GM18909 (cell line): Measurements from ENCODE around the gene PPP6R2.

Experiments used
- ATAC-seq: cut with Tn5 transposase; IDR thresholded peaks from one replicate; pipeline ENCODE4 v1.9.1; 2021; ENCODE audit warnings: mild to moderate bottlenecking; ENCODE audit not compliant: unreplicated experiment, poor library complexity

Gene PPP6R2, protein sequence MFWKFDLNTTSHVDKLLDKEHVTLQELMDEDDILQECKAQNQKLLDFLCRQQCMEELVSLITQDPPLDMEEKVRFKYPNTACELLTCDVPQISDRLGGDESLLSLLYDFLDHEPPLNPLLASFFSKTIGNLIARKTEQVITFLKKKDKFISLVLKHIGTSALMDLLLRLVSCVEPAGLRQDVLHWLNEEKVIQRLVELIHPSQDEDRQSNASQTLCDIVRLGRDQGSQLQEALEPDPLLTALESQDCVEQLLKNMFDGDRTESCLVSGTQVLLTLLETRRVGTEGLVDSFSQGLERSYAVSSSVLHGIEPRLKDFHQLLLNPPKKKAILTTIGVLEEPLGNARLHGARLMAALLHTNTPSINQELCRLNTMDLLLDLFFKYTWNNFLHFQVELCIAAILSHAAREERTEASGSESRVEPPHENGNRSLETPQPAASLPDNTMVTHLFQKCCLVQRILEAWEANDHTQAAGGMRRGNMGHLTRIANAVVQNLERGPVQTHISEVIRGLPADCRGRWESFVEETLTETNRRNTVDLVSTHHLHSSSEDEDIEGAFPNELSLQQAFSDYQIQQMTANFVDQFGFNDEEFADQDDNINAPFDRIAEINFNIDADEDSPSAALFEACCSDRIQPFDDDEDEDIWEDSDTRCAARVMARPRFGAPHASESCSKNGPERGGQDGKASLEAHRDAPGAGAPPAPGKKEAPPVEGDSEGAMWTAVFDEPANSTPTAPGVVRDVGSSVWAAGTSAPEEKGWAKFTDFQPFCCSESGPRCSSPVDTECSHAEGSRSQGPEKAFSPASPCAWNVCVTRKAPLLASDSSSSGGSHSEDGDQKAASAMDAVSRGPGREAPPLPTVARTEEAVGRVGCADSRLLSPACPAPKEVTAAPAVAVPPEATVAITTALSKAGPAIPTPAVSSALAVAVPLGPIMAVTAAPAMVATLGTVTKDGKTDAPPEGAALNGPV

GRCh38 chr22:50342651-50343540, at the start of gene PPP6R2:
Gene PPP6R2, plus strand, starts transcription at chr22:50343327. Its CDS starts 50,582 bp downstream, at chr22:50393909.
- peak; percentile 68 for ATAC-seq

- no peak for ATAC-seq
Observed at GRCh38 chr22:50293441-50294318, 49.4 kb upstream of the PPP6R2 start.

DNA sequence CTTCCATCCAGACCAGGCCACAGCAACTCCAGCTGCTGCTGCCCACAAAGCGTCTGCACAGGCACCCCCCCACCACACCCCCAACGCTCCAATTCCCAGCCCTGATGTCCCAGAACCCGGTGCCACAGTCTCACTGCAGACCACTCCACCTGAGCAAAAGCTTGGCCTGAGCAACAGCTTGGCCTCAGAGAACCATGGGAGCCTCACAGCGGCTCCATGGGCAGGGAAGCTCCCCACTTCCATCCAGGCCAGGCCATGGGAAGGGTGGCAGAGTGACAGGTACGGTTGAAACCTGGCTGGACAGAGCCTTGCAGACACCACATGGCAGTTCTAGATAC, 48.8 kb upstream of the PPP6R2 start:
- no peak for ATAC-seq

GRCh38 chr22:50296658-50297490, 46.3 kb upstream of the PPP6R2 start:
- ATAC-seq = no peak

GRCh38 chr22:50297510-50298265, 45.4 kb upstream of the PPP6R2 start:
- ATAC-seq = no peak

GRCh38 chr22:50298266-50298637, 44.9 kb upstream of the PPP6R2 start:
- ATAC-seq = no peak

GRCh38 chr22:50298937-50299784, 44.0 kb upstream of the PPP6R2 start:
- ATAC-seq = no peak

GRCh38 chr22:50299785-50300619, 43.1 kb upstream of the PPP6R2 start:
- ATAC-seq = no peak

DNA sequence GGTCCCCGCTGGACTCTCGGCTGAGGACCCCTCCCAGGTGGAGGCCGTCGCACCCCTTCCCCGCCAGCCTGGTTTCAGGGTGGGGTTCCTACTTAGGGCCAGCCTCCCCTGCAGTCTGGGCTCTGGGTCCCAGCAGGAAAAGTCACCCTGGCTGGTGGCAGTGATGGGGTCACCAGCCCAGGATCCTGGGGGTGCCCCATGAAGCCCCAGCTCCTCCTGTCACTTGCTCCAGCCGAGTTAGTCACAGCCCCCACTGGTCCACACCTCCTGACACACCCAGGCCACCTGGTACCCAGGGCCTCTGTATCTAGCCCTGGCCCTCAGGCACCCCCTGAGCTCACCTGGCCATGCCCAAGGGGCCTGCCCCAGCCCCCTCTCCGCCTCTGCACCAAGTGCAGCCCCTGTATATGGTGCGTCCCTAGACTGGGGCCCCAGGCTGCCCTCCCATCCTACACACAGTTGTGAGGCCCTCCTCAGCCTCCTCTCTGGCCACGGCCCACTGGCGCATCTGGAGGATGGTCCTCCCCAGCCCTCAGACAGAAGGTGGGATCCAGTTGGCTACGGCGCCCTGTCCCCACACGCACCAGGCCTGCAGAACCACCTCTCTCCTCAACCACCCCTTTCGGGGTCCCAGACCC, 42.4 kb upstream of the PPP6R2 start:
- ATAC-seq = no peak

- ATAC-seq = no peak
Observed at GRCh38 chr22:50301581-50301991, 41.5 kb upstream of the PPP6R2 start.

GRCh38 chr22:50302041-50302541, 41.0 kb upstream of the PPP6R2 start:
- ATAC-seq = no peak

- ATAC-seq = no peak
Observed at GRCh38 chr22:50302564-50302963, 40.6 kb upstream of the PPP6R2 start.

GRCh38 chr22:50303515-50303847, 39.6 kb upstream of the PPP6R2 start:
- no peak for ATAC-seq

GRCh38 chr22:50303848-50304527, 39.1 kb upstream of the PPP6R2 start:
- no peak for ATAC-seq
